Measurements from ENCODE around the gene RBP3. TPM values are rescaled to one million over a fixed set of nuclear protein-coding genes. Genes with fewer than 3 reads are reported as not detected.

The RBP3 gene
- total RNA-seq, 4 donors from 2014 or later, result not detected

DNA sequence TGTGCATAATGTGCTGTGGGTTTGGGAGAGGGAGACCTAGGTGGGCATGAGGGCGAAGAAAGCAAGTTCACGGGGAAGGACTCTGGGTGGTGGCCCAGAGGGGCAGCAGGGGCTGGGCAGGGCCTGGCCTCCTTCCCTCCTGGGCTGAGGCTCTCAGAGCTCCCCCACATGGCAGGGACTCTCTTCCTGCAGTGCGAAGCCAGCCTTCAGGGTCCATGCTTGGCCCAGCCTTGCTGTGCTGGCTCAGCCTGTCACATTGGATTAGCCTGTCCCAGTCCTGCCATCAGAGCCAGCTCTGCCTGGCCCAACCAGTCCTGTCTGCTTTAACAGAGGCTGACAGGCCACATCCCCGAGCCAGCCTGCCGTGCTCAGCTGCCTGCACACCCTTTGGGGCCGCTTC lies 56.3 kb downstream of the RBP3 start:
- TF ChIP-seq, protein P1, sequence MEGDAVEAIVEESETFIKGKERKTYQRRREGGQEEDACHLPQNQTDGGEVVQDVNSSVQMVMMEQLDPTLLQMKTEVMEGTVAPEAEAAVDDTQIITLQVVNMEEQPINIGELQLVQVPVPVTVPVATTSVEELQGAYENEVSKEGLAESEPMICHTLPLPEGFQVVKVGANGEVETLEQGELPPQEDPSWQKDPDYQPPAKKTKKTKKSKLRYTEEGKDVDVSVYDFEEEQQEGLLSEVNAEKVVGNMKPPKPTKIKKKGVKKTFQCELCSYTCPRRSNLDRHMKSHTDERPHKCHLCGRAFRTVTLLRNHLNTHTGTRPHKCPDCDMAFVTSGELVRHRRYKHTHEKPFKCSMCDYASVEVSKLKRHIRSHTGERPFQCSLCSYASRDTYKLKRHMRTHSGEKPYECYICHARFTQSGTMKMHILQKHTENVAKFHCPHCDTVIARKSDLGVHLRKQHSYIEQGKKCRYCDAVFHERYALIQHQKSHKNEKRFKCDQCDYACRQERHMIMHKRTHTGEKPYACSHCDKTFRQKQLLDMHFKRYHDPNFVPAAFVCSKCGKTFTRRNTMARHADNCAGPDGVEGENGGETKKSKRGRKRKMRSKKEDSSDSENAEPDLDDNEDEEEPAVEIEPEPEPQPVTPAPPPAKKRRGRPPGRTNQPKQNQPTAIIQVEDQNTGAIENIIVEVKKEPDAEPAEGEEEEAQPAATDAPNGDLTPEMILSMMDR (IDR thresholded peaks at IDR 0.05; ENCODE audit: low read depth), result no peak

DNA sequence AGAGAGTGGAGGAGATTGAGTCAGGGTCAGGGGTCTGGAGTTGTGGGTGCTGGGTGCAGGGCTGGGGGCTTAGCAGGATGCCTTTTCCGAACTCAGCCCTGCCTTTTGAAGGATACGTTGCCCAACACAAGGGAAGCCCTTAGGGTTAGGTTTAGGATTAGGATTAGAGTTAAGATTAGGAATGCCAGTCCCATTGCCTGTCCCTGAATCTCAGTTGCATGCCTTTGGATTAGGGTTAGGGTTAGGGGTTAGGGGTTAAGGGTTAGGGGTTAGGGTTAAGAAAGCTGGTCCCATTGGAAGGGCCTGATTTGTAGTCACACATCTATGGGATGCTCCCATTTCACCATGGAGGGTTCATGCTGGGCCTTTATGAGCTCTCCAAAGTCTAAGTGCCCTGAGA lies 56.8 kb downstream of the RBP3 start:
- TF ChIP-seq, protein P1 (IDR thresholded peaks at IDR 0.05; ENCODE audit: low read depth), result no peak

DNA sequence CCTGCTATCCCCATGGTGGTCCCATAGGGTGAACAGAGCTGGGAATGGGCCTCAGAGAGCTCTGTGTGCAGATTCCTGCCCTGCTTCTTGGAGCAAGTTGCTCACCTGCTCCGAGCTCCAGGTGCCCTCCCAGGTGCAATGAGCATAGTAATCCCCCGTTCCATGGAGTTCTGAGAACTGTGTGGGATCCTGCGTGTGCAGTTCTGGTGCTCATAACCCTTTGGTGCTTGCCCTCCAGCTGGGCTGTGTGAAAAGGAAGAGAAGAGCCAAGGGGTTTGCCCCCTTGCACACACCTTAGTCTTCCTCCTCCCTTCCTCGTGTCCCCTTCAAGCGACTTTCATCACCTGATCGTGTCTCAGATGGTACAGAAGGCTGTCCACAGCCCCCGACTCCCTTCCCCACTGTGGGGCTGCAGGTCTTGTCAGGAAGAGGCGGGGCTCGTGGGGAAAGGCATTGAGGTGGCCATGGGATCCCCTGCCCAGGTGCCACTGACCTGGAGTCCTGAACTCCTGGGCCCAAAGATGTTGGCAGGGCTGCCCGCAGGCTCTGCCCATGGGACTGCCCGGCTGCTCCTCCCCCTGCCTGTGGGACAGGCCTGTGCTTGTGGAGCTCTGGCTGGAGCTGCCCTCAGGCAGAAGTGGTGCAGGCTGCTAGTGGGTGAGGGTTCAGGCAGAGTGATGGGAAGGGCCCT lies 57.8 kb downstream of the RBP3 start:
- TF ChIP-seq, protein P1 (IDR thresholded peaks at IDR 0.05; ENCODE audit: low read depth), result no peak

DNA sequence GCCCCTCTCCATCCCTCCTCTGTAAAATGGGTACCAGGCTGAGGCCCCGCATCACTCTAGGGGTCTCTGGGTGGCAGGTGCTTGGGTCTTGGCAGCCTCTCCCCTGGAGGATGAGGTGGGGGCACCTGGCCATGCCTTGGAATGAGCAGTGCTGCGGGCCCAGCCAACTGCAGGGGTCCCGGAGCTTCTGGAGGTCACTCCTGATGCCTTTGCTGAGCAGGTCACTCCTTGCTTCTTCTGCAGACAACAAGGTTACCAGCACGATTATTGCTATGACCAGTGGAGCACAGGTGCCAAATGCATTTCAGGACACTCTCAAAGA lies 58.3 kb downstream of the RBP3 start:
- TF ChIP-seq, protein P1 (IDR thresholded peaks at IDR 0.05; ENCODE audit: low read depth), result no peak

DNA sequence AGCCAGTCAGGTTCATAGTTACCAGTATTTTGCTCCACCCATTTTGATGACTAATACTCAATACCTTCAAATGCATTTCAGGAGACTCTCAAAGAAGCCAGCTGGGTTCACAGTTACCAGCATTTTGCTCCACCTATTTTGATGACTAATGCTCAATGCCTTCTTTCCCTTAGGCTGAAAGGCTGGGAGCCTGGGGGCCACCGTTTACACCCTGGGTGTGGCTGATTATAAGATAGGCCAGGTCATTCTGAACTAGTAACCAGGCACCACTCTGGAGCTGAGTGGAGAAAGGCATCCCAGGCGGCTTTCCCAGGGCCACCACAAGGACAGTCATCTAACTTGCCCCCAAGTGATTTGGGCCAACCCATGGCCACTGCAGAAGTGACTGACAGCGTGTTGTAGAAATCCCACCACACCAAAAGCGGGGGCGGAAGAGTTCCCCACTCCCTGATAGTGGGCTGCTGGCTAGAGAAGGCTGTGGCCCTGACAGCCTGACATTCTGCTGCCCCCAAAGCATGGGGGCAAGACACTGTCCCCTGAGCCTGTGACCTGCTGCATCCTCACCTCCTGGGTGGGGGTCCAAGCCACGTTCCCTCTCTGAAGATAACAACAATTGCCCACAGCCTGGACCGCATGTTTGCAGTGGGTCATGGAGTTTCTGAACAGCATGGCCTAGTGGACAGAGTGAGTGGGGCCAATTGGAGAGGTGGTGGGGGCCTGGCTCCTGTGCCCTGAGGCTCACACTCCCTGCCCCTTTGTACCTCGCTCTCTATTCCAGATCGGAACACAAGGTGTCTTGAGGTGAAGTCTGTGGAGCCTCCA lies 58.9 kb downstream of the RBP3 start:
- TF ChIP-seq, protein P1 (IDR thresholded peaks at IDR 0.05; ENCODE audit: low read depth), result no peak

Other genes starting within 250 kb of the RBP3 start
- gene GDF10, start 48.2 kb upstream of the RBP3 start, total RNA-seq, result 1 to 10 TPM; 2.9 to 9.7 (median 5.1) TPM
- gene GDF2, start 25.9 kb upstream of the RBP3 start, total RNA-seq, result not detected
- gene ZNF488, start 35.9 kb downstream of the RBP3 start, total RNA-seq, result under 1 TPM in 1 of 4 donors, not detected in 3; 0.19 TPM
- 1 to 10 TPM in 1 of 4 donors, not detected in 3; 1.1 TPM for gene ANXA8, start 135.8 kb downstream of the RBP3 start, total RNA-seq
- not detected for gene FAM25G, start 143.3 kb downstream of the RBP3 start, total RNA-seq
- 10 to 100 TPM in 2 of 4 donors, 1 to 10 TPM in 2; 1.5 to 16.0 (median 9.2) TPM for gene AGAP9, start 175.3 kb downstream of the RBP3 start, total RNA-seq

Data from subcutaneous adipose tissue (tissue), 4 donors.